GM10248 (cell line): Measurements from ENCODE around the gene TMEM80.

ENCODE experiments used
- CTCF ChIA-PET: fragments of 300-600 bp; sonication (Branson Sonifier 250); formaldehyde crosslinking; extraction: SDS; loops from one replicate; lab custom pipeline; 2021; ENCODE audit warnings: antibody characterized with exemption; lab: Yijun Ruan, JAX
- POLR2A ChIA-PET: fragments of 350-650 bp; sonication (Branson Sonifier 250); formaldehyde crosslinking; extraction: SDS; loops from one replicate; lab custom pipeline; 2020; ENCODE audit warnings: antibody characterized with exemption; lab: Yijun Ruan, JAX
- DNase-seq: peaks from one replicate; pipeline ENCODE4 v3.0.0; 2012; ENCODE audit errors: extremely low spot score
- CTCF ChIP-seq: IDR thresholded peaks from 2 replicates; pipeline ENCODE4 v1.5.1; 2012; ENCODE audit warnings: mild to moderate bottlenecking, low read depth; ENCODE audit errors: extremely low read depth, missing control alignments, control extremely low read depth

TMEM80 gene

GRCh38 chr11:656426-656825 lies 39.2 kb upstream of the TMEM80 start:
- TF ChIP-seq CTCF = no peak
- POLR2A ChIA-PET = no interaction called here
- no peak for DNase-seq
- CTCF ChIA-PET = no interaction called here

- no peak for TF ChIP-seq CTCF
- CTCF ChIA-PET = no interaction called here
- no peak for DNase-seq
- POLR2A ChIA-PET = no interaction called here
Observed at GRCh38 chr11:656866-657265, 38.8 kb upstream of the TMEM80 start.

- no peak for DNase-seq
- TF ChIP-seq CTCF = no peak
- CTCF ChIA-PET = interaction anchor here (1.3 to 1.4 kb wide), 2 partner anchors 10 to 16 kb away, joined by 3 to 4 read pairs; no protein-coding TSS in a partner anchor
- POLR2A ChIA-PET = no interaction called here
Observed at GRCh38 chr11:657691-658126, 37.9 kb upstream of the TMEM80 start.

- no peak for TF ChIP-seq CTCF
- ChIA-PET CTCF (interaction anchor here (1.4 kb wide), 1 partner anchor 65 kb away, joined by 4 read pairs; no protein-coding TSS in a partner anchor), POLR2A (interaction anchor here (0.6 kb wide), 1 partner anchor 175 kb away, joined by 5 read pairs; no protein-coding TSS in a partner anchor)
- no peak for DNase-seq
Observed at GRCh38 chr11:659532-660085, 36.0 kb upstream of the TMEM80 start.

GRCh38 chr11:660281-660680 lies 35.3 kb upstream of the TMEM80 start:
- POLR2A ChIA-PET = no interaction called here
- no peak for TF ChIP-seq CTCF
- no peak for DNase-seq
- CTCF ChIA-PET = interaction anchor here (1.0 to 3.5 kb wide), 6 partner anchors 12 to 66 kb away, joined by 3 to 15 read pairs (median 4); no protein-coding TSS in a partner anchor

- CTCF ChIA-PET = interaction anchor here (1.0 to 3.5 kb wide), 8 partner anchors 9 to 66 kb away, joined by 3 to 15 read pairs (median 3); no protein-coding TSS in a partner anchor
- no peak for DNase-seq
- POLR2A ChIA-PET = no interaction called here
- TF ChIP-seq CTCF = no peak
Observed at GRCh38 chr11:660681-661444, 34.8 kb upstream of the TMEM80 start.
